ENCODE results near the gene PLCZ1.

Gene PLCZ1

DNA sequence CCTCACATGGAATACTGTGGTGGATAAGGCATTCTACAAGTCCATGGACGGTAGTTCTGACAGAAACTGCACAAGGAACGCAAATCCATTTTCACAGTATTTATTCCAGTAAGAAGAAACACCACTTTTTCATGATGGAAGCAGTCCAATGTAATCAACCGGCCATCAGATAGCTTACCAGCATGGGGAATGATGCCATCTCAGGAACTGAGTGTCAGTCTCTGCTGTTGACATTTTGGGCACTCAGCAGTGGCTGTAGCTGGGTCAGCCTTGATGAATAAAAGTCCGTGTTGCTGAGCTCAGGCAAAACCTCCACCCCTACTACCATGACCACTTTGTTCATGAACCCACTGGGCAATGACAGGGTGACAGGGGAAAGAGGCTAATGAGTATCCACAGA, 103.4 kb downstream of the PLCZ1 start:
- H3K4me3 ChIP-seq (ENCODE audit: low read depth, low read length) = no peak overlapping the region
